ENCODE data around the gene PPP4R2.

GRCh38 chr3:72950801-72951200 lies 45.8 kb upstream of the PPP4R2 start:
- TF ChIP-seq GATA2 (IDR thresholded peaks at IDR 0.05; ENCODE audit: low read depth, low read length) (no peak), GATA3 (IDR thresholded peaks at IDR 0.05; ENCODE audit: low read depth, low read length) (no peak)

Measured in SH-SY5Y (cell line).